ENCODE data around the gene EFTUD2.

DNA sequence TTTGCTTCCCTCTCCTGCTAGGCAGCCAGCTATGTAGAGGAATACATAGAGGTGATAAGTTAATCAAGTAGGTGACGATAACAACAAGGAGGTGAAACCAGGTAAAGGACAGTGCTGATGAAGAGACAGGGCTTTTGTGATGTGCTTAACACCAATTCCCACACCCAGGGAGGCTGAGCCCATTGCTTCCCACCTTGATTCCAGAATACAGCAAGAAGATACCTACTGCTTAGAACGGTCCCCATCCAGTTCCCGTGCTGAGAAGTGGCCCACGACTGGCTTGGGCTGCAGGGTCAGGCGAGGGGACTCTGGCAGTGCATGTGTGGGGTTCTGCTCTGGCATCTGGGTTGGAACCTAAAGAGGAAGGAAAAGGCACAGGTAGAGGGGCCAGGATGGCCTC, 32.1 kb upstream of the EFTUD2 start:
- TF ChIP-seq POLR2A (IDR thresholded peaks at IDR 0.05) (no peak), CTCF (IDR thresholded peaks at IDR 0.05) (no peak)

All from stomach (tissue), 4 donors.